Measurements from ENCODE around the gene FOXRED2. TPM values are rescaled to one million over a fixed set of nuclear protein-coding genes. Genes with fewer than 3 reads are reported as not detected.

FOXRED2 gene
- total RNA-seq, 1 experiment from 2014 or later: 220 TPM

GRCh38 chr22:36486619-36487384 lies 20.0 kb downstream of the FOXRED2 start:
- H3K36me3 Mint-ChIP-seq (ENCODE audit: insufficient read depth, unreplicated experiment): peaks cover 82% of the 10 kb centered on the region
- BruUV-seq (replicated peaks): no TSS peak
- H3K4me3 ChIP-seq (ENCODE audit: low read depth, low read length): no peak overlapping the region
- no peaks in the 10 kb centered on the region for H3K27me3 ChIP-seq (replicated peaks; ENCODE audit: control insufficient read depth, insufficient read depth, low read length)
- POLR2A ChIA-PET: interaction anchor here (1.0 kb wide), 1 partner anchor 18 kb away, joined by 3 read pairs; no protein-coding TSS in a partner anchor
- TF ChIP-seq CTCF (IDR thresholded peaks at IDR 0.05; ENCODE audit: insufficient read depth in 1 of 2, low read depth in 1 of 2, low read length in 1 of 2, severe bottlenecking in 1 of 2, unreplicated experiment in 1 of 2): peak; percentile 40 to 58
- CTCF ChIA-PET: interaction anchor here (0.6 to 1.6 kb wide), 7 partner anchors 16 to 292 kb away, joined by 3 to 6 read pairs (median 3); no protein-coding TSS in a partner anchor
- peak; percentile 55 to 58 for DNase-seq
- H3K36me3 ChIP-seq (ENCODE audit: control insufficient read depth, insufficient read depth, low read length): peaks cover 11% of the 10 kb centered on the region
- H3K9me3 ChIP-seq: no peaks in the 10 kb centered on the region; the same call in 1 of the 2 replicates
- H3K27me3 Mint-ChIP-seq (ENCODE audit: insufficient read depth, unreplicated experiment): no peaks in the 10 kb centered on the region
- peak overlapping the region; percentile 25 for H3K27ac Mint-ChIP-seq (ENCODE audit: unreplicated experiment)
- intact Hi-C loops (cut with micrococcal nuclease; ENCODE audit: unreplicated experiment): no loop called here
- peaks cover 18% of the 10 kb centered on the region for H3K4me1 Mint-ChIP-seq (ENCODE audit: low read depth, unreplicated experiment)
- peaks cover 10% of the 10 kb centered on the region for H3K9me3 Mint-ChIP-seq (ENCODE audit: unreplicated experiment)
- peaks cover 12% of the 10 kb centered on the region for H3K4me1 ChIP-seq
- peak overlapping the region; percentile 11 for H3K4me3 Mint-ChIP-seq (ENCODE audit: unreplicated experiment)

DNA sequence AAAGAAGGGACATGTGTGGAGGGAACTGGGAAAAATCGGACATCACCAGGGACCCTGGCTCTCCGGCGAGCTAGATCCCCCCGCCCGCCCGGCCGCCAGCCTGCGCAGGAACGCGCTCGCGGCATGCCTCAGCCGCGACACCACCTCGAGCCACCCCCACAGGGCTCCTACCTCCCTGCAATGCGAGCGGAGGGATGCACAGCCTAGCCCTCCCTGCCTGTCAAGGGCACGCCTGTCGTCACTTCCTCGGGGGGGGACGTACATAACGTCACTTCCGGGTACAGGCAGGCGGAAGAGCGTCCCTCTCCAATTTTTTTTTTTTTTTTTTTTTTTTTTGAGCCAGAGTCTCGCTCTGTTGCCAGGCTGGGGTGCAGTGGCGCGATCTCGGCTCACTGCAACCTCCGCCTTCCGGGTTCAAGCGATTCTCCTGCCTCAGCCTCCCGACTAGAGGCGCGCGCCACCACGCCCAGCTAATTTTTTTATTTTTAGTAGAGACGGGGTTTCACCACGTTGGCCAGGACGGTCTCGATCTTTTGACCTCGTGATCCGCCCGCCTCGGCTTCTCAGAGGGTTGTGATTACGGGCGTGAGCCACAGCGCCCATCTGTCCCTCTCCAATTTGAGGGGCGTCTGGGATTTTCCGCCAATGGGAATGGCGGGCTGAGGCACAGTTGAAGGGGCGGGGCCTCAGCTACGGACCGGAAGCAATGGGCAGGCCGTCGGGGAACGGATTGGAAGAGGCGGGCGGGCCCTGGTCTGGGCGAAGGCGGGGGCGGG lies 25.3 kb downstream of the FOXRED2 start, which contains the start of gene TXN2:
Gene TXN2 (minus strand): TSS at position 248 of the 776 bp plus-strand sequence. CDS start 803 bp downstream, outside the sequence.
- H3K4me1 ChIP-seq: peaks cover 20% of the 10 kb centered on the region
- peak; percentile 96 to 97 for DNase-seq
- CTCF ChIA-PET: interaction anchor here (0.6 to 1.7 kb wide), 3 partner anchors 11 to 218 kb away, joined by 4 to 5 read pairs (median 5); no protein-coding TSS in a partner anchor
- H3K4me3 Mint-ChIP-seq (ENCODE audit: unreplicated experiment): peak within 1 kb of the TSS; percentile 91
- POLR2A ChIA-PET: interaction anchor here (0.5 to 1.6 kb wide), 11 partner anchors 11 to 168 kb away, joined by 3 to 7 read pairs (median 5); partner anchors contain the start of genes EIF3D, FOXRED2 and MYH9
- H3K36me3 Mint-ChIP-seq (ENCODE audit: insufficient read depth, unreplicated experiment): peaks cover 51% of the 10 kb centered on the region
- peaks cover 2% of the 10 kb centered on the region for H3K36me3 ChIP-seq (ENCODE audit: control insufficient read depth, insufficient read depth, low read length)
- no peaks in the 10 kb centered on the region for H3K27me3 Mint-ChIP-seq (ENCODE audit: insufficient read depth, unreplicated experiment)
- H3K9me3 Mint-ChIP-seq (ENCODE audit: unreplicated experiment): no peaks in the 10 kb centered on the region
- peak within 1 kb of the TSS; percentile 84 for H3K4me3 ChIP-seq (ENCODE audit: low read depth, low read length)
- BruUV-seq (replicated peaks): no TSS peak
- H3K27me3 ChIP-seq (replicated peaks; ENCODE audit: control insufficient read depth, insufficient read depth, low read length): no peaks in the 10 kb centered on the region
- peak within 1 kb of the TSS; percentile 81 for H3K27ac Mint-ChIP-seq (ENCODE audit: unreplicated experiment)
- TF ChIP-seq CTCF (IDR thresholded peaks at IDR 0.05; ENCODE audit: insufficient read depth in 1 of 2, low read depth in 1 of 2, low read length in 1 of 2, severe bottlenecking in 1 of 2, unreplicated experiment in 1 of 2): no peak
- intact Hi-C loops (cut with micrococcal nuclease; ENCODE audit: unreplicated experiment): loop anchor here (2.0 kb wide), 1 partner anchor 23 kb away; no protein-coding TSS in a partner anchor
- H3K4me1 Mint-ChIP-seq (ENCODE audit: low read depth, unreplicated experiment): peaks cover 17% of the 10 kb centered on the region
- no peaks in the 10 kb centered on the region for H3K9me3 ChIP-seq

DNA sequence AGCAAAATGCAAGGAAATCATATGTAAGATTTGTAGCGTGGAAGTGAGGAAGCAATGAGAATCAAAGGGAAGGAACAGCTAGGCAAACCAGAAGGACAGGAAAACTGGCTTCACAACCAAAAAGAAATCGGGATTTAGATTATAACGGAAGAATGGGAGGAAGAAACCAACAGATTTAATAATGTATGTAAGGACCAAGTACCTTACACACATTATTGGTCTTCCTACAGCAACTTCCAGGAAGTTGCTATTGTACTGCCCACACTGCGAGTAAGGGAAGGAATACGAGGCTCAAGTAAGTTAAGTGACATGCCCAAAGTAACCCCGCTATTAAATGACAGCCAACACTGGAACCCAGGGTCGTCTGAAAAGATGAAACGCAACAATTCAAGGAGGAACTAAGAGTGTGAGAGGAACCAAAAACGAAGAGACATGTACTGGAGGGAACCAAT lies 25.9 kb downstream of the FOXRED2 start:
- intact Hi-C loops (cut with micrococcal nuclease; ENCODE audit: unreplicated experiment): no loop called here
- BruUV-seq (replicated peaks): TSS peak; percentile 46

More for the DNA sequence above, 25.9 kb downstream of the FOXRED2 start:
- peak overlapping the region; percentile 81 for H3K27ac Mint-ChIP-seq (ENCODE audit: unreplicated experiment)
- DNase-seq: no peak
- Histone ChIP-seq H3K4me1 (peaks cover 20% of the 10 kb centered on the region), H3K36me3 (ENCODE audit: control insufficient read depth, insufficient read depth, low read length) (peaks cover 2% of the 10 kb centered on the region; the same call in 1 of the 2 replicates), H3K9me3 (no peaks in the 10 kb centered on the region), H3K27me3 (replicated peaks; ENCODE audit: control insufficient read depth, insufficient read depth, low read length) (no peaks in the 10 kb centered on the region), H3K4me3 (ENCODE audit: low read depth, low read length) (peak overlapping the region; percentile 84)
- H3K4me3 Mint-ChIP-seq (ENCODE audit: unreplicated experiment): peak overlapping the region; percentile 91
- TF ChIP-seq CTCF (IDR thresholded peaks at IDR 0.05; ENCODE audit: insufficient read depth in 1 of 2, low read depth in 1 of 2, low read length in 1 of 2, severe bottlenecking in 1 of 2, unreplicated experiment in 1 of 2): no peak
- H3K36me3 Mint-ChIP-seq (ENCODE audit: insufficient read depth, unreplicated experiment): peaks cover 50% of the 10 kb centered on the region
- ChIA-PET POLR2A (interaction anchor here (1.0 to 1.6 kb wide), 2 partner anchors 11 to 71 kb away, joined by 3 read pairs; no protein-coding TSS in a partner anchor), CTCF (interaction anchor here (1.0 to 1.7 kb wide), 2 partner anchors 11 to 12 kb away, joined by 4 to 5 read pairs; no protein-coding TSS in a partner anchor)
- no peaks in the 10 kb centered on the region for H3K9me3 Mint-ChIP-seq (ENCODE audit: unreplicated experiment)
- peaks cover 12% of the 10 kb centered on the region for H3K4me1 Mint-ChIP-seq (ENCODE audit: low read depth, unreplicated experiment)
- H3K27me3 Mint-ChIP-seq (ENCODE audit: insufficient read depth, unreplicated experiment): no peaks in the 10 kb centered on the region

Data from Caco-2 (cell line).